ENCODE data around the gene SSH3.

SSH3 gene

DNA sequence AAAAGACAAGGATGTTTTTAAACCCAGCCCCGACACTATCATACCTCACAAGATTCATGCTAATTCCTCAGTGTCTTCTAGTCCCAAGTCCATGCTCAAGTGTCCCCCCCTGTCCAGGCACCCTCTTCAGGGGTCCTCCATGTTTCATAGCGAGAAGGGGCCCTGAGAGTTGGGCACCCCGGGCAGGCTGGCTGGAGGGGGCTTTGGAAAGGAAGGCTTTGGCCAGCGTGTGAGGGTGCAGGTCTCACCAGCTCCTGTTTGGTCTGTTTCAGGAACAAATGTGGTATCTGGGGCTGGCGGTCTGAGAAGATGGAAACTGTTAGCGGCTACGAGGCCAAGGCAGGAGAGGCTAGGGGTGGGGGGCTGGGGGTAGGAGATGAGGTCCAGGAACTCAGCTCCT, 4.5 kb upstream of the SSH3 start:
- H3K4me2 ChIP-seq (ENCODE audit: low read length): no peak overlapping the region
- no peaks in the 10 kb centered on the region for H3K79me2 ChIP-seq
- H3K4me3 ChIP-seq (ENCODE audit: low read depth, low read length): no peak overlapping the region
- no peaks in the 10 kb centered on the region for H3K36me3 ChIP-seq (ENCODE audit: control insufficient read depth, insufficient read depth, low read length)
- no peak overlapping the region for H3K27ac ChIP-seq
- TF ChIP-seq, protein P1, sequence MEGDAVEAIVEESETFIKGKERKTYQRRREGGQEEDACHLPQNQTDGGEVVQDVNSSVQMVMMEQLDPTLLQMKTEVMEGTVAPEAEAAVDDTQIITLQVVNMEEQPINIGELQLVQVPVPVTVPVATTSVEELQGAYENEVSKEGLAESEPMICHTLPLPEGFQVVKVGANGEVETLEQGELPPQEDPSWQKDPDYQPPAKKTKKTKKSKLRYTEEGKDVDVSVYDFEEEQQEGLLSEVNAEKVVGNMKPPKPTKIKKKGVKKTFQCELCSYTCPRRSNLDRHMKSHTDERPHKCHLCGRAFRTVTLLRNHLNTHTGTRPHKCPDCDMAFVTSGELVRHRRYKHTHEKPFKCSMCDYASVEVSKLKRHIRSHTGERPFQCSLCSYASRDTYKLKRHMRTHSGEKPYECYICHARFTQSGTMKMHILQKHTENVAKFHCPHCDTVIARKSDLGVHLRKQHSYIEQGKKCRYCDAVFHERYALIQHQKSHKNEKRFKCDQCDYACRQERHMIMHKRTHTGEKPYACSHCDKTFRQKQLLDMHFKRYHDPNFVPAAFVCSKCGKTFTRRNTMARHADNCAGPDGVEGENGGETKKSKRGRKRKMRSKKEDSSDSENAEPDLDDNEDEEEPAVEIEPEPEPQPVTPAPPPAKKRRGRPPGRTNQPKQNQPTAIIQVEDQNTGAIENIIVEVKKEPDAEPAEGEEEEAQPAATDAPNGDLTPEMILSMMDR (IDR thresholded peaks at IDR 0.05): no peak
- H3K4me1 ChIP-seq: no peaks in the 10 kb centered on the region
- no peaks in the 10 kb centered on the region for H3K9me3 ChIP-seq (ENCODE audit: control insufficient read depth, low read length)
- no peak overlapping the region for H3K9ac ChIP-seq
- no peak overlapping the region for H2AFZ ChIP-seq
- H3K27me3 ChIP-seq (ENCODE audit: control insufficient read depth, insufficient read depth, low read length): no peaks in the 10 kb centered on the region

GRCh38 chr11:67299471-67300191, 3.7 kb upstream of the SSH3 start:
- H3K36me3 ChIP-seq (ENCODE audit: control insufficient read depth, insufficient read depth, low read length): no peaks in the 10 kb centered on the region
- H2AFZ ChIP-seq: no peak overlapping the region
- H3K4me1 ChIP-seq: no peaks in the 10 kb centered on the region
- H3K4me3 ChIP-seq (ENCODE audit: low read depth, low read length): no peak overlapping the region
- TF ChIP-seq, protein P1 (IDR thresholded peaks at IDR 0.05): no peak
- H3K27me3 ChIP-seq (ENCODE audit: control insufficient read depth, insufficient read depth, low read length): no peaks in the 10 kb centered on the region
- no peaks in the 10 kb centered on the region for H3K79me2 ChIP-seq
- H3K27ac ChIP-seq: no peak overlapping the region
- no peaks in the 10 kb centered on the region for H3K9me3 ChIP-seq (ENCODE audit: control insufficient read depth, low read length)
- H3K9ac ChIP-seq: no peak overlapping the region
- no peak overlapping the region for H3K4me2 ChIP-seq (ENCODE audit: low read length)

DNA sequence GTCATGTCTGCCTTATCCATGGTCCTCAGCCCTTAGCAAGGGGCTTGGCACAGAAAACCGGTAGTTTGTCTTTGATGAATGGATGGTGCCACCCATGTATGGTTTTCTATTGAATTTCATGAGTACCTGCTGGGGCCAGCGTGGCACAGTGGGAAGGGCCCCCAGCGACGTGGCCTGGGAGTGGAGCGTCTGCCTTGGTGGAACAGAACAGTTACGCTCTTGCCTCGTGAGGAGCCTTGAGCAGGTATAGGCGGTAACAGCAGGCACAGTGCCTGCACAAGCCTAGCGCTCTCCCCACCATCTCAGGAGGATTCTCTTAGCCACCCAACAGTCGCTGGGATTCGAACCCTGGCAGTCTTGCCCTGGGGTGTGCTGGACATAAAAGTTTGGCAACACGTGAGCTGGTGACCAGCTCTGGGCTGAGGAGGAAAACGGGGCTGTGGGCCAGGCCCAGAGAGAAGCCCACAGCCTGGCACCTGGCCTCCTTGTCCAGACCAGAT, 3.0 kb upstream of the SSH3 start:
- no peaks in the 10 kb centered on the region for H3K4me1 ChIP-seq
- no peak overlapping the region for H3K4me3 ChIP-seq (ENCODE audit: low read depth, low read length)
- H2AFZ ChIP-seq: no peak overlapping the region
- H3K9me3 ChIP-seq (ENCODE audit: control insufficient read depth, low read length): no peaks in the 10 kb centered on the region
- no peaks in the 10 kb centered on the region for H3K36me3 ChIP-seq (ENCODE audit: control insufficient read depth, insufficient read depth, low read length)
- no peak overlapping the region for H3K27ac ChIP-seq
- no peaks in the 10 kb centered on the region for H3K27me3 ChIP-seq (ENCODE audit: control insufficient read depth, insufficient read depth, low read length)
- no peak overlapping the region for H3K4me2 ChIP-seq (ENCODE audit: low read length)
- TF ChIP-seq, protein P1 (IDR thresholded peaks at IDR 0.05): no peak
- no peak overlapping the region for H3K9ac ChIP-seq
- H3K79me2 ChIP-seq: no peaks in the 10 kb centered on the region

DNA sequence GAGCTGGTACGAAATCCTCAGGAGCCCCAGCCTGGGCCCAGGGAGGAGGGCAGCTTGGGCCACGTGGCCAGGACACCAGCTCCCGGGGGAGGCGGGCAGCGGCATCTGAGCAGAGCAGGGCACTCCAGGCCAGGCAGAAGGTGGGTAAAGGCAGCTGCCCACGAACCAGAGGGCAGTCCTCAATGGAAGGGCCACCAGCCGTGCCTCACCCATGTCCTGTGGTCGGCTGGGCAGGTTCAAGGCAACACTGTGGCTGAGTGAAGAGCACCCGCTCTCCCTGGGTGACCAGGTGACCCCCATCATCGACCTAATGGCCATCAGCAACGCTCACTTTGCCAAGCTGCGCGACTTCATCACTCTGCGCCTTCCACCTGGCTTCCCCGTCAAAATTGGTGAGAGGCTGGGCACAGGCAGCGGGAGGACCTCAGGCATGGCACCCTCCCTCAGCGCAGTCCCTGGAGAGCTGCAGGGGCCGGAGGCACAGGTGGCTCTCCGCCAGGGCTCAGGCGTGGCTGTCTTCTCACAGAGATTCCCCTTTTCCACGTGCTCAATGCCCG, 2.5 kb upstream of the SSH3 start:
- Histone ChIP-seq H3K4me1 (no peaks in the 10 kb centered on the region), H3K27me3 (ENCODE audit: control insufficient read depth, insufficient read depth, low read length) (no peaks in the 10 kb centered on the region), H3K9me3 (ENCODE audit: control insufficient read depth, low read length) (no peaks in the 10 kb centered on the region), H3K36me3 (ENCODE audit: control insufficient read depth, insufficient read depth, low read length) (no peaks in the 10 kb centered on the region), H3K27ac (no peak overlapping the region), H3K79me2 (no peaks in the 10 kb centered on the region), H3K4me2 (ENCODE audit: low read length) (no peak overlapping the region), H2AFZ (no peak overlapping the region), H3K9ac (no peak overlapping the region), H3K4me3 (ENCODE audit: low read depth, low read length) (no peak overlapping the region)
- TF ChIP-seq, protein P1 (IDR thresholded peaks at IDR 0.05): no peak
